Liver (tissue), 9 donors: ENCODE results near the gene CELF2. TPM values are rescaled to one million over a fixed set of nuclear protein-coding genes. Genes with fewer than 3 reads are reported as not detected.

Source experiments
- DNase-seq: peaks from one replicate; pipeline ENCODE4 v3.0.0-alpha.2; 2017; ENCODE audit warnings: low spot score
- H3K27ac ChIP-seq, 2 donors: one replicate each; pipeline ENCODE4 v1.7.0; 2013; ENCODE audit warnings: inconsistent platforms in 2 of 2, low read length in 2 of 2, control low read depth in 1 of 2, low read depth in 1 of 2, mild to moderate bottlenecking in 1 of 2
- H3K27me3 ChIP-seq, 4 donors: one replicate each; pipeline versions ENCODE4 v1.6.1 to v1.7.0; 2013; ENCODE audit warnings: low read length in 3 of 4, inconsistent platforms in 1 of 4, mild to moderate bottlenecking in 1 of 4, moderate library complexity in 1 of 4; ENCODE audit not compliant: control insufficient read depth in 4 of 4, insufficient read depth in 4 of 4
- H3K36me3 ChIP-seq, 4 donors: one replicate each; pipeline versions ENCODE4 v1.6.1 to v1.7.0; 2013; ENCODE audit warnings: low read length in 3 of 4, mild to moderate bottlenecking in 3 of 4, low read depth in 1 of 4, moderate library complexity in 1 of 4; ENCODE audit not compliant: control insufficient read depth in 4 of 4, insufficient read depth in 3 of 4
- H3K4me1 ChIP-seq, 4 donors: one replicate each; pipeline versions ENCODE4 v1.6.1 to v1.7.0; 2013; ENCODE audit warnings: low read length in 3 of 4, mild to moderate bottlenecking in 3 of 4, moderate library complexity in 1 of 4; ENCODE audit not compliant: control insufficient read depth in 4 of 4, insufficient read depth in 4 of 4
- H3K4me3 ChIP-seq, 3 donors: one replicate each; pipeline versions ENCODE4 v1.6.1 to v1.7.0; 2013; ENCODE audit warnings: low read length in 3 of 3, control low read depth in 1 of 3, low read depth in 1 of 3, mild to moderate bottlenecking in 1 of 3
- H3K9ac ChIP-seq, 2 donors: one replicate each; pipeline ENCODE4 v1.7.0; 2013; ENCODE audit warnings: low read length in 2 of 2, mild to moderate bottlenecking in 2 of 2, moderate library complexity in 2 of 2, control low read depth in 1 of 2, low read depth in 1 of 2
- H3K9me3 ChIP-seq, 4 donors: one replicate each; pipeline versions ENCODE4 v1.6.1 to v1.7.0; 2013; ENCODE audit warnings: low read length in 3 of 4; ENCODE audit not compliant: control insufficient read depth in 4 of 4
- EGR1 ChIP-seq, 2 donors: IDR thresholded peaks; 2 replicates each; pipeline ENCODE4 v1.6.1; 2016 to 2018; ENCODE audit warnings: antibody characterized with exemption in 2 of 2, low read depth in 2 of 2
- FOXA1 ChIP-seq: IDR thresholded peaks from 2 replicates; pipeline ENCODE4 v1.6.1; 2016; ENCODE audit warnings: antibody characterized with exemption
- FOXA2 ChIP-seq: IDR thresholded peaks from 2 replicates; pipeline ENCODE4 v1.6.1; 2016; ENCODE audit warnings: antibody characterized with exemption
- GABPA ChIP-seq, 2 donors: IDR thresholded peaks in 1 of 2; conservative IDR thresholded peaks in 1 of 2; 2 replicates each; pipeline ENCODE4 v1.6.1; 2016; ENCODE audit warnings: antibody characterized with exemption in 2 of 2, mild to moderate bottlenecking in 1 of 2, moderate library complexity in 1 of 2
- HNF4A ChIP-seq, 2 donors: conservative IDR thresholded peaks; 2 replicates each; pipeline ENCODE4 v1.6.1; 2016; ENCODE audit warnings: antibody characterized with exemption in 2 of 2, mild to moderate bottlenecking in 2 of 2
- HNF4G ChIP-seq: IDR thresholded peaks from 2 replicates; pipeline ENCODE4 v1.6.1; 2016; ENCODE audit warnings: antibody characterized with exemption
- JUND ChIP-seq, 2 donors: IDR thresholded peaks; 2 replicates each; pipeline ENCODE4 v1.6.1; 2016; ENCODE audit warnings: antibody characterized with exemption in 2 of 2
- NR2F2 ChIP-seq: IDR thresholded peaks from 2 replicates; pipeline ENCODE4 v1.6.1; 2016; ENCODE audit warnings: antibody characterized with exemption
- RAD21 ChIP-seq, 2 donors: IDR thresholded peaks; 2 replicates each; pipeline ENCODE4 v1.6.1; 2016; ENCODE audit warnings: antibody characterized with exemption in 2 of 2, mild to moderate bottlenecking in 2 of 2
- RXRA ChIP-seq, 2 donors: IDR thresholded peaks; 2 replicates each; pipeline ENCODE4 v1.6.1; 2017 to 2018; ENCODE audit warnings: antibody characterized with exemption in 2 of 2, mild to moderate bottlenecking in 1 of 2
- SP1 ChIP-seq: IDR thresholded peaks from 2 replicates; pipeline ENCODE4 v1.6.1; 2018; ENCODE audit warnings: antibody characterized with exemption, mild to moderate bottlenecking
- TAF1 ChIP-seq: conservative IDR thresholded peaks from 2 replicates; pipeline ENCODE4 v1.6.1; 2016; ENCODE audit warnings: antibody characterized with exemption, mild to moderate bottlenecking
- YY1 ChIP-seq: IDR thresholded peaks from 2 replicates; pipeline ENCODE4 v1.6.1; 2016; ENCODE audit warnings: antibody characterized with exemption, mild to moderate bottlenecking
- WGBS: extraction: QIAGEN DNeasy Blood & Tissue Kit; methylation state at CpG from one replicate; pipeline ENCODE4 v1.1.7; 2013; 5-methylcytosine and 5-hydroxymethylcytosine counted together
- polyA plus RNA-seq, 2 donors: library from polyadenylated mRNA; stranded (reverse) in 1 of 2; unstranded in 1 of 2; fragments of 200-250 nt in 1 of 2; fragments of >200 nt in 1 of 2; fragmentation: Nextera tagmentation in 1 of 2; extraction: Ambion mirVana in 1 of 2; gene quantifications; one replicate each; pipeline versions ENCODE4 v1.2.1 to v1.2.3, GENCODE V29; 2013 to 2015
- total RNA-seq, 2 donors: library from RNA; depleted of rRNA; stranded (reverse); fragments of >200 nt; gene quantifications; one replicate each; pipeline ENCODE4 v1.2.3, GENCODE V29; 2014
- TF ChIP-seq, protein P1 (sequence below): IDR thresholded peaks from 2 replicates; pipeline ENCODE4 v1.6.1; 2016; ENCODE audit warnings: antibody characterized with exemption
- TF ChIP-seq, protein P2 (sequence below): IDR thresholded peaks from 2 replicates; pipeline ENCODE4 v1.6.1; 2016; ENCODE audit warnings: antibody characterized with exemption
- TF ChIP-seq, protein P3 (sequence below): IDR thresholded peaks from 2 replicates; pipeline ENCODE4 v1.6.1; 2016; ENCODE audit warnings: antibody characterized with exemption, mild to moderate bottlenecking
- TF ChIP-seq, protein P4 (sequence below): fragments of 150-350 bp; IDR thresholded peaks from 2 replicates; pipeline ENCODE4 v1.5.1; 2017; ENCODE audit warnings: improper control_type of control experiment, low read depth, low read length; ENCODE audit not compliant: missing input control
- TF ChIP-seq, protein P5 (sequence below): IDR thresholded peaks from 2 replicates; pipeline ENCODE4 v1.6.1; 2016; ENCODE audit warnings: antibody characterized with exemption
- donor health status: healthy.
- donor health status: healthy.
- donor health status: healthy.
- donor health status: healthy.
- donor health status: healthy.

Gene CELF2
- total and polyA plus RNA-seq, 4 donors = 1.4 to 8.5 (median 5.6) TPM

DNA sequence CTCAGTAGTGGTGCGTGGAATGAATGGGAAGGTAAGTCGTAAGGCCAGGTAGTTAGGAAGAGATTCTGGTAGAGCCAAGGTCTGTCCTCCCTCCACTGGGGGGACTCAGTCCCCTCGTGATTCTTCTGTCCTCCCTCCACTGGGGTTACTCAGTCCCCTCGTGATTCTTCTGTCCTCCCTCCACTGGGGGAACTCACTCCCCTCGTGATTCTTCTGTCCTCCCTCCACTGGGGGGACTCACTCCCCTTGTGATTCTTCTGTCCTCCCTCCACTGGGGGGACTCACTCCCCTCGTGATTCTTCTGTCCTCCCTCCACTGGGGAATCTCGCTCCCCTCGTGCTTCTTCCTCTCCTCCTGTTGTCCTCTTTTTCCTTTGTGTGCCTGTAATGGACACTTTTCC, 125.1 kb downstream of the CELF2 start:
- 79% methylated on average over 8 of the region's 8 CpGs for WGBS
- Histone ChIP-seq H3K36me3 (no peaks in the 10 kb centered on the region), H3K4me1 (peaks cover 0 to 4% (median 0%) of the 10 kb centered on the region in 4 donors), H3K27ac (no peak overlapping the region), H3K27me3 (no peaks in the 10 kb centered on the region), H3K9ac (no peak overlapping the region), H3K9me3 (no peaks in the 10 kb centered on the region), H3K4me3 (no peak overlapping the region)
- no peak for TF ChIP-seq TAF1
- no peak for TF ChIP-seq FOXA2
- no peak for TF ChIP-seq HNF4G
- TF ChIP-seq GABPA (IDR thresholded peaks at IDR 0.05 in 1 of 2, conservative IDR thresholded peaks at IDR 0.05 in 1 of 2) = no peak
- TF ChIP-seq, protein P1, sequence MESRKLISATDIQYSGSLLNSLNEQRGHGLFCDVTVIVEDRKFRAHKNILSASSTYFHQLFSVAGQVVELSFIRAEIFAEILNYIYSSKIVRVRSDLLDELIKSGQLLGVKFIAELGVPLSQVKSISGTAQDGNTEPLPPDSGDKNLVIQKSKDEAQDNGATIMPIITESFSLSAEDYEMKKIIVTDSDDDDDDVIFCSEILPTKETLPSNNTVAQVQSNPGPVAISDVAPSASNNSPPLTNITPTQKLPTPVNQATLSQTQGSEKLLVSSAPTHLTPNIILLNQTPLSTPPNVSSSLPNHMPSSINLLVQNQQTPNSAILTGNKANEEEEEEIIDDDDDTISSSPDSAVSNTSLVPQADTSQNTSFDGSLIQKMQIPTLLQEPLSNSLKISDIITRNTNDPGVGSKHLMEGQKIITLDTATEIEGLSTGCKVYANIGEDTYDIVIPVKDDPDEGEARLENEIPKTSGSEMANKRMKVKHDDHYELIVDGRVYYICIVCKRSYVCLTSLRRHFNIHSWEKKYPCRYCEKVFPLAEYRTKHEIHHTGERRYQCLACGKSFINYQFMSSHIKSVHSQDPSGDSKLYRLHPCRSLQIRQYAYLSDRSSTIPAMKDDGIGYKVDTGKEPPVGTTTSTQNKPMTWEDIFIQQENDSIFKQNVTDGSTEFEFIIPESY = no peak
- TF ChIP-seq, protein P2, sequence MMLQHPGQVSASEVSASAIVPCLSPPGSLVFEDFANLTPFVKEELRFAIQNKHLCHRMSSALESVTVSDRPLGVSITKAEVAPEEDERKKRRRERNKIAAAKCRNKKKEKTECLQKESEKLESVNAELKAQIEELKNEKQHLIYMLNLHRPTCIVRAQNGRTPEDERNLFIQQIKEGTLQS = no peak
- TF ChIP-seq NR2F2 = no peak
- no peak for TF ChIP-seq JUND (IDR thresholded peaks at IDR 0.05)
- TF ChIP-seq, protein P3, sequence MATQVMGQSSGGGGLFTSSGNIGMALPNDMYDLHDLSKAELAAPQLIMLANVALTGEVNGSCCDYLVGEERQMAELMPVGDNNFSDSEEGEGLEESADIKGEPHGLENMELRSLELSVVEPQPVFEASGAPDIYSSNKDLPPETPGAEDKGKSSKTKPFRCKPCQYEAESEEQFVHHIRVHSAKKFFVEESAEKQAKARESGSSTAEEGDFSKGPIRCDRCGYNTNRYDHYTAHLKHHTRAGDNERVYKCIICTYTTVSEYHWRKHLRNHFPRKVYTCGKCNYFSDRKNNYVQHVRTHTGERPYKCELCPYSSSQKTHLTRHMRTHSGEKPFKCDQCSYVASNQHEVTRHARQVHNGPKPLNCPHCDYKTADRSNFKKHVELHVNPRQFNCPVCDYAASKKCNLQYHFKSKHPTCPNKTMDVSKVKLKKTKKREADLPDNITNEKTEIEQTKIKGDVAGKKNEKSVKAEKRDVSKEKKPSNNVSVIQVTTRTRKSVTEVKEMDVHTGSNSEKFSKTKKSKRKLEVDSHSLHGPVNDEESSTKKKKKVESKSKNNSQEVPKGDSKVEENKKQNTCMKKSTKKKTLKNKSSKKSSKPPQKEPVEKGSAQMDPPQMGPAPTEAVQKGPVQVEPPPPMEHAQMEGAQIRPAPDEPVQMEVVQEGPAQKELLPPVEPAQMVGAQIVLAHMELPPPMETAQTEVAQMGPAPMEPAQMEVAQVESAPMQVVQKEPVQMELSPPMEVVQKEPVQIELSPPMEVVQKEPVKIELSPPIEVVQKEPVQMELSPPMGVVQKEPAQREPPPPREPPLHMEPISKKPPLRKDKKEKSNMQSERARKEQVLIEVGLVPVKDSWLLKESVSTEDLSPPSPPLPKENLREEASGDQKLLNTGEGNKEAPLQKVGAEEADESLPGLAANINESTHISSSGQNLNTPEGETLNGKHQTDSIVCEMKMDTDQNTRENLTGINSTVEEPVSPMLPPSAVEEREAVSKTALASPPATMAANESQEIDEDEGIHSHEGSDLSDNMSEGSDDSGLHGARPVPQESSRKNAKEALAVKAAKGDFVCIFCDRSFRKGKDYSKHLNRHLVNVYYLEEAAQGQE = no peak
- no peak for TF ChIP-seq FOXA1
- TF ChIP-seq RXRA (IDR thresholded peaks at IDR 0.05) = no peak
- TF ChIP-seq, protein P4, sequence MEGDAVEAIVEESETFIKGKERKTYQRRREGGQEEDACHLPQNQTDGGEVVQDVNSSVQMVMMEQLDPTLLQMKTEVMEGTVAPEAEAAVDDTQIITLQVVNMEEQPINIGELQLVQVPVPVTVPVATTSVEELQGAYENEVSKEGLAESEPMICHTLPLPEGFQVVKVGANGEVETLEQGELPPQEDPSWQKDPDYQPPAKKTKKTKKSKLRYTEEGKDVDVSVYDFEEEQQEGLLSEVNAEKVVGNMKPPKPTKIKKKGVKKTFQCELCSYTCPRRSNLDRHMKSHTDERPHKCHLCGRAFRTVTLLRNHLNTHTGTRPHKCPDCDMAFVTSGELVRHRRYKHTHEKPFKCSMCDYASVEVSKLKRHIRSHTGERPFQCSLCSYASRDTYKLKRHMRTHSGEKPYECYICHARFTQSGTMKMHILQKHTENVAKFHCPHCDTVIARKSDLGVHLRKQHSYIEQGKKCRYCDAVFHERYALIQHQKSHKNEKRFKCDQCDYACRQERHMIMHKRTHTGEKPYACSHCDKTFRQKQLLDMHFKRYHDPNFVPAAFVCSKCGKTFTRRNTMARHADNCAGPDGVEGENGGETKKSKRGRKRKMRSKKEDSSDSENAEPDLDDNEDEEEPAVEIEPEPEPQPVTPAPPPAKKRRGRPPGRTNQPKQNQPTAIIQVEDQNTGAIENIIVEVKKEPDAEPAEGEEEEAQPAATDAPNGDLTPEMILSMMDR = no peak
- TF ChIP-seq YY1 = no peak
- no peak for TF ChIP-seq RAD21 (IDR thresholded peaks at IDR 0.05)
- TF ChIP-seq, protein P5, sequence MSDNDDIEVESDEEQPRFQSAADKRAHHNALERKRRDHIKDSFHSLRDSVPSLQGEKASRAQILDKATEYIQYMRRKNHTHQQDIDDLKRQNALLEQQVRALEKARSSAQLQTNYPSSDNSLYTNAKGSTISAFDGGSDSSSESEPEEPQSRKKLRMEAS = no peak
- TF ChIP-seq SP1 = no peak
- TF ChIP-seq EGR1 (IDR thresholded peaks at IDR 0.05; ENCODE audit: low read depth in 2 of 2) = no peak
- no peak for TF ChIP-seq HNF4A (conservative IDR thresholded peaks at IDR 0.05)
- no peak for DNase-seq
